ENCODE data around the gene SPATA6L. TPM values are rescaled to one million over a fixed set of nuclear protein-coding genes. Genes with fewer than 3 reads are reported as not detected.

SPATA6L gene
- total RNA-seq, 4 donors from 2014 or later = 14.3 to 21.0 (median 16.9) TPM

DNA sequence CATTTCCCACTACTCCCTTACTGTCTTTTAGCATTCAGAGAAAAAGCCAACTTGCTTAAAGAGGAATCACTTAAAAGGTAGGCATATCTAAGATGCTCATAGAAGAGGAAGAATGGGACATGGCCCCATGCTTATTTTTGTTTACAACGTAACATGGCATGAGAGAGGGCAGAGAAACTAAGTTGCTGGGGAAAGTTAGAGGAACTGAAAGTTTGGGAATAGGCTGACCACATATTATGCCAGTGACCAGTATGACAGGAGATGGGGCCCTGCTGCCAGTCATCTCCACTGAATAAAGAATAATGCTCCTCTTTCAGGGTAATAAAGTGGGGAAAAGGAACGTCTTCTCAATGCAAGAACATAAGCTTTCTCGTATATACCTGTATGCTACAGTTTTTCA lies 2.3 kb downstream of the SPATA6L start:
- no peak overlapping the region for H3K4me3 ChIP-seq (replicated peaks in 1 of 3)
- peaks cover 28 to 29% of the 10 kb centered on the region in 2 donors for H3K4me1 ChIP-seq
- peak overlapping the region in 2 of 3 donors; percentile 27 to 91 for H3K27ac ChIP-seq
- DNase-seq = no peak
- H3K27me3 ChIP-seq = no peaks in the 10 kb centered on the region
- WGBS, 2 donors = 88 to 92% methylated on average over 3 of the region's 3 CpGs
- intact Hi-C loops (cut with DNase I) = no loop called here
- TF ChIP-seq, protein P1, sequence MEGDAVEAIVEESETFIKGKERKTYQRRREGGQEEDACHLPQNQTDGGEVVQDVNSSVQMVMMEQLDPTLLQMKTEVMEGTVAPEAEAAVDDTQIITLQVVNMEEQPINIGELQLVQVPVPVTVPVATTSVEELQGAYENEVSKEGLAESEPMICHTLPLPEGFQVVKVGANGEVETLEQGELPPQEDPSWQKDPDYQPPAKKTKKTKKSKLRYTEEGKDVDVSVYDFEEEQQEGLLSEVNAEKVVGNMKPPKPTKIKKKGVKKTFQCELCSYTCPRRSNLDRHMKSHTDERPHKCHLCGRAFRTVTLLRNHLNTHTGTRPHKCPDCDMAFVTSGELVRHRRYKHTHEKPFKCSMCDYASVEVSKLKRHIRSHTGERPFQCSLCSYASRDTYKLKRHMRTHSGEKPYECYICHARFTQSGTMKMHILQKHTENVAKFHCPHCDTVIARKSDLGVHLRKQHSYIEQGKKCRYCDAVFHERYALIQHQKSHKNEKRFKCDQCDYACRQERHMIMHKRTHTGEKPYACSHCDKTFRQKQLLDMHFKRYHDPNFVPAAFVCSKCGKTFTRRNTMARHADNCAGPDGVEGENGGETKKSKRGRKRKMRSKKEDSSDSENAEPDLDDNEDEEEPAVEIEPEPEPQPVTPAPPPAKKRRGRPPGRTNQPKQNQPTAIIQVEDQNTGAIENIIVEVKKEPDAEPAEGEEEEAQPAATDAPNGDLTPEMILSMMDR (IDR thresholded peaks at IDR 0.05) = no peak
- TF ChIP-seq POLR2A (IDR thresholded peaks at IDR 0.05) = no peak
- no peaks in the 10 kb centered on the region for H3K36me3 ChIP-seq
- no peaks in the 10 kb centered on the region for H3K9me3 ChIP-seq

DNA sequence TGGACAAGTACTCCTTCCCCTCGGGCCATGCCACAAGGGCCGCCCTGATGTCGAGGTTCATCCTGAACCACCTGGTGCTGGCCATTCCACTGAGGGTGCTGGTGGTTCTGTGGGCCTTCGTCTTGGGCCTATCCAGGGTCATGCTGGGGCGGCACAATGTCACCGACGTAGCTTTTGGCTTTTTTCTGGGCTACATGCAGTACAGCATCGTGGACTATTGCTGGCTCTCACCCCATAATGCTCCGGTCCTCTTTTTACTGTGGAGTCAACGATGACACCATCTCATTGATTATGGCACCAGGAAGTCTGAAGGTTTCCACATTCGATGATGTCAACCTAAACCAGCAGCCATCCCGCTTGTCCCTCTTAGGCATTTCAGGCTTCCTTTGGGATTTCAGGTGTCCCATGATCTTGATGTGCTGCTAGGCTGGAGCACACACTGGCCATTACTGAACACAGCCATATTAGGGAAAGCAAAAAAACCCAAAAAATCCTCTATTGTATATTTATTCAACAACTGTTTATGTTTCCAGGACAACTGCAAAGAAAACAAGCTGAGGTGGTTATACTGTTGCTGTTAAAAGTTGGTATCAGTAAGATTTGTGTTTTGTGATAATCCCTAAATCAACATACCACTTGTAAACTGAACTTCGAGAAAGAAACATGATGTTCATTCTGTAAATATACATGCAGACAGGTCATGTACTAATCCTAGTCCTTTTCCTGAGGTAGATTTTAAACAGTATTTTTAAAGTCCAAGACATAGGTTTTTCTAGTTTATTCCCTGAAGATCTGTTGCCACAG lies 3.1 kb downstream of the SPATA6L start:
- no peaks in the 10 kb centered on the region for H3K27me3 ChIP-seq
- H3K36me3 ChIP-seq = no peaks in the 10 kb centered on the region
- no peak for DNase-seq
- intact Hi-C loops (cut with DNase I) = no loop called here
- H3K4me3 ChIP-seq (replicated peaks in 1 of 3) = peak overlapping the region; percentile 74 to 88 (median 80)
- H3K9me3 ChIP-seq = no peaks in the 10 kb centered on the region
- TF ChIP-seq POLR2A (IDR thresholded peaks at IDR 0.05) = no peak
- TF ChIP-seq, protein P1 (IDR thresholded peaks at IDR 0.05) = no peak
- whole genome bisulfite sequencing, 2 donors = 55 to 63% methylated on average over 13 of the region's 13 CpGs
- peaks cover 28 to 29% of the 10 kb centered on the region in 2 donors for H3K4me1 ChIP-seq
- H3K27ac ChIP-seq = peak overlapping the region; percentile 53 to 91 (median 75)

DNA sequence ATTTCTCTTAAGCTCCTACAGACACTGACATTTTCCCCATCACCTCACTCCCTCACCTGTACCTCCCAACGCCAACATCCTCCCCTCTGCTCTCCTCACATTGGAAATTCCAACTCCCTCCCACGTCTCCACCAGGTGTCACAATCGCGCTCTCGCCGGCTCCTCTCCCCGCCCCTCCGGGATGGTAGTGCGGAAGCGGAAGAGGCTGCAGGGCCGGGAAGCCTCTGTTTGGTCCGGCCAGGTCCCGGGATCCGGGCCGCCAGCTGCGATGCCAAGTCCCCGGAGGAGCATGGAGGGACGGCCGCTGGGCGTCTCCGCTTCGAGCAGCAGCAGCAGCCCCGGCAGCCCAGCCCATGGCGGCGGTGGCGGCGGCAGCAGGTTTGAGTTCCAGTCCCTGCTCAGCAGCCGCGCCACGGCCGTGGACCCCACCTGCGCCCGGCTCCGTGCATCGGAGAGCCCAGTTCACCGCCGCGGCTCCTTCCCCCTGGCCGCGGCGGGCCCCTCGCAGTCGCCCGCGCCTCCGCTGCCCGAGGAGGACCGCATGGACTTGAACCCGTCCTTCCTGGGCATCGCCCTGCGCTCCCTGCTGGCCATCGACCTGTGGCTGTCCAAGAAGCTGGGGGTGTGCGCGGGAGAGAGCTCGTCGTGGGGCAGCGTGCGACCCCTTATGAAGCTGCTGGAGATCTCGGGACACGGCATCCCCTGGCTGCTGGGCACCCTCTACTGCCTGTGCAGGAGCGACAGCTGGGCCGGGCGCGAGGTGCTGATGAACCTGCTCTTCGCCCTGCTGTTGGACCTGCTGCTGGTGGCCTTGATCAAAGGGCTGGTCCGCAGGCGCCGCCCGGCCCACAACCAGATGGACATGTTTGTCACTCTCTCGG lies 3.9 kb downstream of the SPATA6L start, which contains the start of gene PLPP6:
TSS of gene PLPP6 (plus strand) at position 187 of the 881 bp plus-strand sequence. CDS start at position 269, 82 bp downstream.
- intact Hi-C loops (cut with DNase I) = no loop called here

GRCh38 chr9:4661611-4662010 lies 4.7 kb downstream of the SPATA6L start:
- H3K4me3 ChIP-seq (replicated peaks in 1 of 3) = peak overlapping the region in 1 of 3 donors; percentile 80
- no peaks in the 10 kb centered on the region for H3K9me3 ChIP-seq
- DNase-seq = no peak
- 24 to 28% methylated on average over 5 of the region's 5 CpGs for WGBS, 2 donors
- intact Hi-C loops (cut with DNase I) = no loop called here
- TF ChIP-seq POLR2A (IDR thresholded peaks at IDR 0.05) = no peak
- TF ChIP-seq, protein P1 (IDR thresholded peaks at IDR 0.05) = no peak
- H3K36me3 ChIP-seq = no peaks in the 10 kb centered on the region
- H3K27ac ChIP-seq = peak overlapping the region in 2 of 3 donors; percentile 75 to 91
- H3K27me3 ChIP-seq = no peaks in the 10 kb centered on the region
- H3K4me1 ChIP-seq = peaks cover 29 to 38% of the 10 kb centered on the region in 2 donors

More for the DNA sequence above, 3.9 kb downstream of the SPATA6L start, which contains the start of gene PLPP6:
- Histone ChIP-seq H3K4me1 (peaks cover 29 to 33% of the 10 kb centered on the region in 2 donors), H3K9me3 (no peaks in the 10 kb centered on the region), H3K4me3 (replicated peaks in 1 of 3) (peak within 1 kb of the TSS; percentile 74 to 88 (median 80)), H3K27ac (peak within 1 kb of the TSS; percentile 53 to 91 (median 75)), H3K27me3 (no peaks in the 10 kb centered on the region), H3K36me3 (no peaks in the 10 kb centered on the region)
- 1 to 2% methylated on average over 21 to 27 of the region's 70 CpGs for WGBS, 2 donors
- DNase-seq = peak; percentile 91 to 94
- TF ChIP-seq, protein P1 (IDR thresholded peaks at IDR 0.05) = peak; percentile 9 to 68 (median 58)
- TF ChIP-seq POLR2A (IDR thresholded peaks at IDR 0.05) = peak in 1 of 2 donors; percentile 86

All from thyroid gland (tissue), 4 donors.